Measurements from ENCODE around the gene ARHGEF5.
A peak's percentile ranks its signal among the peaks of the same experiment; 100 is the strongest.
"Not testable (repeated sequence)": the region's sequence is repeated elsewhere in the genome, so short reads cannot be mapped to it uniquely, and the experiment has no call there.

ARHGEF5 gene

DNA sequence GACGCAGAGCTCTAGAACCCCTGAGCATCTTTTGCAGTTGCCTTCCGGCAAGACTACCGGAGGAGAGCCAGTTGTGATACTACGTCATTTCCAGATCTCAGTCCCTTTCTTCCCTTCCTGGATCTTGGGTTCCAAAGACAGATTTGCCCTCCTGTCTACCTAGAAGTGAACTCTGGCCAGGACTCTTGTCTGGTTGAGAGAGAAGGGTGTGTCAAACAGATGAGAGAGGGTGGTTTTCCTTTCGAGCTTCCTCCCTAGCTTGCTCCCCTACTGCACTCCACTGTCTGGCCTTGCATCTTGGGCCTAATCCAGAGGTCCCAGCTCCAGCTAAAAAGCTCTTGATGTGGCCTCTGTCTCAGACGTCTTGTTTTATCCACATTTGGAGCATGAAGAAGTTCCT lies 983 bp downstream of the ARHGEF5 start:
- H3K27me3 ChIP-seq (replicated peaks; ENCODE audit: control insufficient read depth, insufficient read depth, low read length); H3K4me3 ChIP-seq (replicated peaks; ENCODE audit: low read depth, low read length); H3K36me3 ChIP-seq (ENCODE audit: control insufficient read depth, insufficient read depth, low read length); DNase-seq (ENCODE audit: extremely low read depth, insufficient read length): not testable (repeated sequence)

DNA sequence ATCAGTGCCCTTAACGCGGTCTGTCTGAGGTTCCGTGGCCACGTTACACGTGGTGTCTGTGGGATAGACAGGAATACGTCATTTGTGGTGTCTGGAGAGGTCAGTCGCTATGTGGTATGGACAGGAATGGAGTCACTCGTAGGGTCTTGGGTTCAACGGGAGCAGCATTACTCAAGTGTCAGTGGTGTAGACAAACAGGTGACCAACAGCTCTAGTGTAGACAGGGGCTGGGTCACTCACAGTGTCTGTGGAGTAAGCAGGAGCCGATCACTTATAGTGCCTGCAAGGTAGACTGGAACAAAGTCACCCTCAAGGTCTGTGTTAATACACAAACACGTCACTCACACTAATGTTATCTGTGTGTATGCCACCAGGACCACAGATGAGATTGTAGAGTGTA lies 1.7 kb downstream of the ARHGEF5 start:
- DNase-seq (ENCODE audit: extremely low read depth, insufficient read length); H3K36me3 ChIP-seq (ENCODE audit: control insufficient read depth, insufficient read depth, low read length); H3K27me3 ChIP-seq (replicated peaks; ENCODE audit: control insufficient read depth, insufficient read depth, low read length); H3K4me3 ChIP-seq (replicated peaks; ENCODE audit: low read depth, low read length): not testable (repeated sequence)

DNA sequence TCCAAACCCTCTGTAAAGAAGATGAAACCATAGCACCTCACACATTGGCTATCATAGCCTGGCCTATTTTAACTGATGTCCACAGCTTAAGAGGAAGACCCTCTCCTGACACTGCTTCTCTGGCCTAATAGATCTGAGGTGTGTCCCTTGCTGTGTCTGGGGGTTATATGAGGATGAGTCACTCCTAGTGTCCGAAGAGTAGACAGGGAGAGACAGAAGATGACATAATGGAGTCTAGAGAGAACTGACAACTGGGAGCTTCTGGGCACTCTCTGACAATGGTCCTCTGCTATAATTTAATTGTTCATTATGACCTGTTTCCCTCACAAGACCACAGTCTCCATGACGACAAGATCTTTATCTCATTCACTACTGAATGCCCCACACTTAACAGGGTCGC lies 6.9 kb downstream of the ARHGEF5 start:
- H3K27me3 ChIP-seq (replicated peaks; ENCODE audit: control insufficient read depth, insufficient read depth, low read length); H3K4me3 ChIP-seq (replicated peaks; ENCODE audit: low read depth, low read length); H3K36me3 ChIP-seq (ENCODE audit: control insufficient read depth, insufficient read depth, low read length); DNase-seq (ENCODE audit: extremely low read depth, insufficient read length): not testable (repeated sequence)

DNA sequence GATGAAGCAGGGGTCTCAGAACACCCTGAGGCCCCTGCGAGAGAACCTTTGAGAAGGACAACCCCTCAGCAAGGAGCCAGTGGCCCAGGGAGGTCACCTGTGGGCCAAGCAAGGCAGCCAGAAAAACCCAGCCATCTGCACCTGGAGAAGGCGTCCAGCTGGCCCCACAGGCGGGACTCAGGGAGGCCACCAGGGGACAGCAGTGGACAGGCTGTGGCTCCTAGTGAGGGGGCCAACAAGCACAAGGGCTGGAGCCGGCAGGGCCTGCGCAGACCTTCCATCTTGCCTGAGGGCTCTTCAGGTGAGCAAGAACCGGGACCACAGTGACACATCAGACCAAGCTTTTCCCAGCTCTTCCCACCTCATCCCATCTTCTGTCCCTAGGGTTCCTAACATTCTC lies 10.3 kb downstream of the ARHGEF5 start:
- H3K27me3 ChIP-seq (replicated peaks; ENCODE audit: control insufficient read depth, insufficient read depth, low read length); DNase-seq (ENCODE audit: extremely low read depth, insufficient read length); H3K36me3 ChIP-seq (ENCODE audit: control insufficient read depth, insufficient read depth, low read length); H3K4me3 ChIP-seq (replicated peaks; ENCODE audit: low read depth, low read length): not testable (repeated sequence)

DNA sequence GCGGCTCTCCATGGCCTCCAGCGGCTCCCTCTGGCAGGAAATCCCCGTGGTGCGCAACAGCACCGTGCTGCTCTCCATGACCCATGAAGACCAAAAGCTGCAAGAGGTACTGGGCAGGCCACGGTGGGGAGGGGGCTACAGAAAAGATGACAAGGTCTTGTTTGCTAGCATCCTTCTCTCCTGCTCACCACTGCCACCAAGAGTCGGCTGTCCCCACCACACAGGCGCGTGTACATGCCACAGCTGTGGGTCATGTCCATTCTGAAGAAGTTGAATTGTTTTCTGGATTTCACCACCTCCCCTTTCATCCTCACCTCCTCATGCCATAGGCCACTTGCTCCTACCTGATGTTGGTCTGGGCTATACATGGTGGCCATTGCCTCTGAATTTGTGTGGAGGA lies 12.0 kb downstream of the ARHGEF5 start:
- not testable (repeated sequence) for H3K36me3 ChIP-seq (ENCODE audit: control insufficient read depth, insufficient read depth, low read length); H3K4me3 ChIP-seq (replicated peaks; ENCODE audit: low read depth, low read length); H3K27me3 ChIP-seq (replicated peaks; ENCODE audit: control insufficient read depth, insufficient read depth, low read length); DNase-seq (ENCODE audit: extremely low read depth, insufficient read length)

DNA sequence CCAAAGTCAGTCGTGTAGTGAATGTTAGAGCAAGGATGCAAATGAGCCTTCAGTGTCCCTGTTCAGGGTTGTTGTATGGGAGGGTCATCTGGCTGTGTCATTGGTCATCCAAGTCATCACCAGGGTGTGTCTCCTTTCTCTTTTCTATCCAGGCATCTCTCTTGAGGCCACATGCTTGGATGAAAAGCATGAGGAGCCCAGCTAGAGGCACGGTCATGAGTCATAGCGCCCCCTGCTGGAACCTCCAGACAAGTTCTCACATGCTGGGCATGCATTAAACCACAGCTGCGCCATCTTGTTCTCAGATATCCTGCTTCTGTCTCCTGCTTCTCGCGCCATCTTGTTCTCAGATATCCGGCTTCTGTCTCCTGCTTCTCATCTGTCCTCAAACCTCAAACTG lies 14.0 kb downstream of the ARHGEF5 start:
- not testable (repeated sequence) for H3K36me3 ChIP-seq (ENCODE audit: control insufficient read depth, insufficient read depth, low read length); DNase-seq (ENCODE audit: extremely low read depth, insufficient read length); H3K27me3 ChIP-seq (replicated peaks; ENCODE audit: control insufficient read depth, insufficient read depth, low read length); H3K4me3 ChIP-seq (replicated peaks; ENCODE audit: low read depth, low read length)

DNA sequence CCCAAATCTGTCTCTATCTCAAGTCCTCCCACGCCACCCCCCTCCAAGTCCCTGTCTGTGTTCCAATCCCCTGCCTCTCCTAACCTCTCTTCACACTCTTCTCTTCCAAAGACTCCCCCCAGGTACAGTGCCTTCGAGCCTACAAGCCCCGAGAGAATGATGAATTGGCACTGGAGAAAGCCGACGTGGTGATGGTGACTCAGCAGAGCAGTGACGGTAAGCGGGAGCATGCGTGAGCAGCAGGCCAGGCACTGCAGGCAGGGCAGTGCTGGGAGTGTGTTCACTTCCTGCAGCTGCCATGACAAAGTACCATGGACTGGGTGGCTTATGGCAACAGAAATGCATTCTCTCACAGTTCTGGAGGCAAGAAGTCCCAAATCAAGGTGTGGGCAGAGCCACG lies 23.4 kb downstream of the ARHGEF5 start:
- no peak overlapping the region for H3K4me3 ChIP-seq (replicated peaks; ENCODE audit: low read depth, low read length)
- TF ChIP-seq, protein P1, sequence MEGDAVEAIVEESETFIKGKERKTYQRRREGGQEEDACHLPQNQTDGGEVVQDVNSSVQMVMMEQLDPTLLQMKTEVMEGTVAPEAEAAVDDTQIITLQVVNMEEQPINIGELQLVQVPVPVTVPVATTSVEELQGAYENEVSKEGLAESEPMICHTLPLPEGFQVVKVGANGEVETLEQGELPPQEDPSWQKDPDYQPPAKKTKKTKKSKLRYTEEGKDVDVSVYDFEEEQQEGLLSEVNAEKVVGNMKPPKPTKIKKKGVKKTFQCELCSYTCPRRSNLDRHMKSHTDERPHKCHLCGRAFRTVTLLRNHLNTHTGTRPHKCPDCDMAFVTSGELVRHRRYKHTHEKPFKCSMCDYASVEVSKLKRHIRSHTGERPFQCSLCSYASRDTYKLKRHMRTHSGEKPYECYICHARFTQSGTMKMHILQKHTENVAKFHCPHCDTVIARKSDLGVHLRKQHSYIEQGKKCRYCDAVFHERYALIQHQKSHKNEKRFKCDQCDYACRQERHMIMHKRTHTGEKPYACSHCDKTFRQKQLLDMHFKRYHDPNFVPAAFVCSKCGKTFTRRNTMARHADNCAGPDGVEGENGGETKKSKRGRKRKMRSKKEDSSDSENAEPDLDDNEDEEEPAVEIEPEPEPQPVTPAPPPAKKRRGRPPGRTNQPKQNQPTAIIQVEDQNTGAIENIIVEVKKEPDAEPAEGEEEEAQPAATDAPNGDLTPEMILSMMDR (IDR thresholded peaks at IDR 0.05; ENCODE audit: insufficient read depth, low read length, poor library complexity, severe bottlenecking) = no peak
- no peaks in the 10 kb centered on the region for H3K36me3 ChIP-seq (ENCODE audit: control insufficient read depth, insufficient read depth, low read length)
- H3K27me3 ChIP-seq (replicated peaks; ENCODE audit: control insufficient read depth, insufficient read depth, low read length) = no peaks in the 10 kb centered on the region
- no peak for DNase-seq (ENCODE audit: extremely low read depth, insufficient read length)

DNA sequence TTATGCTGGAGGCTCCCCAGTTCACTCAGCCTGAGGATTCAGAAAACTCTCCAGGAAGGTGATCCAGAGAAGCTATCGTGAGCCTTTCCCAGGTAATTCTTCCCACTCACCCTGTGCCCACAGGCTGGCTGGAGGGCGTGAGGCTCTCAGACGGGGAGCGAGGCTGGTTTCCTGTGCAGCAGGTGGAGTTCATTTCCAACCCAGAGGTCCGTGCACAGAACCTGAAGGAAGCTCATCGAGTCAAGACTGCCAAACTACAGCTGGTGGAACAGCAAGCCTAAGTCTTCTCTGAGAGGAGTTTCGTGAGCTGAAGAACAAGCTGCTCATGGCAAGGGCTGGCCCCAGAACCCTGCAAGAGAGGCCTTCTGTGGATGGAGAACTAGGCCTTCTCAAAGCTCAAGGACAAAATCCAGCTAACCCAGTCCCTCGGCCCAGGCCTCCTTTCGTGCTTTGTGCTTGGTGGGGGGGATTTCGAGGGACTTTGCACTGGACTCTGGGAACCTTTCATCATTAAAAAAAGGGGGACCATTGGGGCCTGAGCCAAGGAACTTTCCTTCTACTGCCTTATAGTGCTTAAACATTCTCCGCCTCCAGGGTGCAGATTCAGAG lies 24.7 kb downstream of the ARHGEF5 start:
- DNase-seq (ENCODE audit: extremely low read depth, insufficient read length) = no peak
- no peaks in the 10 kb centered on the region for H3K36me3 ChIP-seq (ENCODE audit: control insufficient read depth, insufficient read depth, low read length)
- TF ChIP-seq, protein P1 (IDR thresholded peaks at IDR 0.05; ENCODE audit: insufficient read depth, low read length, poor library complexity, severe bottlenecking) = no peak

DNA sequence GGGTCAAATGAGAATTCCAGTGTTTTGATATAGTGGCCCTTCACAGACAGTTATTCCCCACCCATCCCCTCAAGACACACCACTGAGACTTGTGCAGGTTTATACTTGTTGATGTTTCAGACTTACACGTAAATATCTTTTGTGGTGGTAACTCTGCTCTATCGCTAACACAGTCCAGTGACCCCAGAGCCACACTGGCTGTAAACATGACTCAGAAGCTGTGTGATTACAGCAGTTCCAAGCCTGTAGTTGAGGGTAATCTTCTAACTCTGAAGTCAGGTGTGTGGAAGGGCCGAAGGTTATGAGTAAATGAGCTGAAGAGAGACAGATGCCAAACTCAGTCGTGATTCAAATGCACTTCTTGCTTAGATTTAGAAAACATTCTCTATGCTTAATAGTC lies 28.9 kb downstream of the ARHGEF5 start:
- Histone ChIP-seq H3K4me3 (replicated peaks; ENCODE audit: low read depth, low read length) (no peak overlapping the region), H3K36me3 (ENCODE audit: control insufficient read depth, insufficient read depth, low read length) (no peaks in the 10 kb centered on the region), H3K27me3 (replicated peaks; ENCODE audit: control insufficient read depth, insufficient read depth, low read length) (no peaks in the 10 kb centered on the region; the same call in 1 of the 2 replicates)
- peak; percentile 52 for DNase-seq (ENCODE audit: extremely low read depth, insufficient read length)
- TF ChIP-seq, protein P1 (IDR thresholded peaks at IDR 0.05; ENCODE audit: insufficient read depth, low read length, poor library complexity, severe bottlenecking) = no peak

More for the DNA sequence above, 24.7 kb downstream of the ARHGEF5 start:
- H3K4me3 ChIP-seq (replicated peaks; ENCODE audit: low read depth, low read length) = no peak overlapping the region
- H3K27me3 ChIP-seq (replicated peaks; ENCODE audit: control insufficient read depth, insufficient read depth, low read length) = no peaks in the 10 kb centered on the region; the same call in 1 of the 2 replicates

All from GM06990 (cell line).